LNCAP (cell line): ENCODE results near the gene TENM4.

ENCODE experiments used
- CTCF ChIP-seq: fragments of 450-650 bp; IDR thresholded peaks from 2 replicates; pipeline ENCODE4 v1.5.1; 2017; ENCODE audit warnings: mild to moderate bottlenecking

TENM4 gene

GRCh38 chr11:78696177-78696576 lies 744.7 kb downstream of the TENM4 start:
- TF ChIP-seq CTCF, result no peak

- no peak for TF ChIP-seq CTCF
Measured at GRCh38 chr11:78694152-78694551, 746.7 kb downstream of the TENM4 start.

- no peak for TF ChIP-seq CTCF
Measured at GRCh38 chr11:78691215-78691614, 749.6 kb downstream of the TENM4 start.

- no peak for TF ChIP-seq CTCF
Measured at GRCh38 chr11:78690352-78690987, 750.4 kb downstream of the TENM4 start.

- TF ChIP-seq CTCF, result no peak
Measured at GRCh38 chr11:78689585-78690153, 751.2 kb downstream of the TENM4 start.

GRCh38 chr11:78689101-78689500 lies 751.7 kb downstream of the TENM4 start:
- TF ChIP-seq CTCF, result no peak

GRCh38 chr11:78688460-78688859 lies 752.4 kb downstream of the TENM4 start:
- TF ChIP-seq CTCF, result no peak

- no peak for TF ChIP-seq CTCF
Measured at GRCh38 chr11:78685156-78685555, 755.7 kb downstream of the TENM4 start.
